Retinal pigment epithelial cell (primary cell): ENCODE results near the gene RGSL1.
"Not testable (repeated sequence)": the region's sequence is repeated elsewhere in the genome, so short reads cannot be mapped to it uniquely, and the experiment has no call there.

ENCODE experiments used
- DNase-seq: peaks from one replicate; pipeline ENCODE4 v3.0.0-alpha.2; 2010; ENCODE audit warnings: low read depth
- H3K4me3 ChIP-seq: 2 replicates; pipeline ENCODE4 v1.5.1; 2011; ENCODE audit warnings: mild to moderate bottlenecking, low read length, control low read depth, moderate library complexity
- TF ChIP-seq, protein P1 (sequence below): conservative IDR thresholded peaks from 2 replicates; pipeline ENCODE4 v1.5.1; 2011; ENCODE audit warnings: low read depth, low read length, control low read depth, inconsistent platforms

Gene RGSL1

DNA sequence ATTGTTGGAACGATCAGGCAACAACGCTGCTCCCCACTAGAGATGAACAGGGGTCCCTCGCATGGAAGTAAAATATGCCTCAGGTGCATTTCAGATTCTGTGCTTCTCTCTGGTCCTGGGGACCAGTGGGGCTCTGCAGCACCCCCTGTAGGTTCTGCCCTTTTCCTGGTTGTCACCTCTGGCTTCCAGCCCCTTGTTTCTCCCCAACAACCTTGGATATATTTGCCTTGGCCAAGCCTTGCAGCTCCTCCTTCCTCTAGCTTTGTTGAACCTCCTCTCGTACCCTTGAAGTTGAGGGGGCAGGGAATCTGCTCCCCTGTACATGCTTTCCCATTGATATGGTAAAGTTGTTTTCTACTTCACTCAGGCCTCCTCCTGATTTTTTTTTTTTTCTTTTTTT lies 5.4 kb upstream of the RGSL1 start:
- TF ChIP-seq, protein P1, sequence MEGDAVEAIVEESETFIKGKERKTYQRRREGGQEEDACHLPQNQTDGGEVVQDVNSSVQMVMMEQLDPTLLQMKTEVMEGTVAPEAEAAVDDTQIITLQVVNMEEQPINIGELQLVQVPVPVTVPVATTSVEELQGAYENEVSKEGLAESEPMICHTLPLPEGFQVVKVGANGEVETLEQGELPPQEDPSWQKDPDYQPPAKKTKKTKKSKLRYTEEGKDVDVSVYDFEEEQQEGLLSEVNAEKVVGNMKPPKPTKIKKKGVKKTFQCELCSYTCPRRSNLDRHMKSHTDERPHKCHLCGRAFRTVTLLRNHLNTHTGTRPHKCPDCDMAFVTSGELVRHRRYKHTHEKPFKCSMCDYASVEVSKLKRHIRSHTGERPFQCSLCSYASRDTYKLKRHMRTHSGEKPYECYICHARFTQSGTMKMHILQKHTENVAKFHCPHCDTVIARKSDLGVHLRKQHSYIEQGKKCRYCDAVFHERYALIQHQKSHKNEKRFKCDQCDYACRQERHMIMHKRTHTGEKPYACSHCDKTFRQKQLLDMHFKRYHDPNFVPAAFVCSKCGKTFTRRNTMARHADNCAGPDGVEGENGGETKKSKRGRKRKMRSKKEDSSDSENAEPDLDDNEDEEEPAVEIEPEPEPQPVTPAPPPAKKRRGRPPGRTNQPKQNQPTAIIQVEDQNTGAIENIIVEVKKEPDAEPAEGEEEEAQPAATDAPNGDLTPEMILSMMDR = peak; percentile 10
- DNase-seq = no peak
- no peak overlapping the region for H3K4me3 ChIP-seq

DNA sequence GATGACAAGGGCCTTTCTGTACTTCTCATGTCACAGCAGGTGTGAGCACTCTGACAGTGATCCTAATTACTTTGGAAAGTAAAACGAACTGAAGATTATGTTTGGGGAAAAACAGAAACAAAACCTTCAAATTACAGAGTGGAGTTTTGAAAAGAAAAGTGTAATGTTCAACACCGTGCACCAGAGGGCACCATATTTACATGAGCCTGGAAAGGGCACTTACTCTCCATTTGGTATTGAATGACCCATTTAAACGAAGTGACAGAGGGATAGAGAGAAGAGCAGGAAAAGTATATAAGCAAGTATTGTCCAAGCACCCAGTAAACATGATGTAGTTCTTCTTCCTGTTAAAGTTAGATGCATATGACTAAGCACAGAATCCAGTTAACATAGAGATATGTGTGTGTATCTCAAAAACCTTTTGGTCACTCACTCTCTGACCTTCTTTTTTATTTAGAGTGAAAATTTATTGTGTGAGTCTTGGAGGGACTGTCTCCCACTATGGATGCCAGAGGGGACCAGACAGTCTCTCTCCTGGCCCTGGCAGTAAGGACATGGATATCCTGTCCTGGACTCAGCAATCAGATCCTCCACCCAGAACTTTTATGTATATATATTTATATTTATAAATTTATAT lies 3.8 kb upstream of the RGSL1 start:
- peak; percentile 1 for DNase-seq
- TF ChIP-seq, protein P1 = peak; percentile 68
- no peak overlapping the region for H3K4me3 ChIP-seq

DNA sequence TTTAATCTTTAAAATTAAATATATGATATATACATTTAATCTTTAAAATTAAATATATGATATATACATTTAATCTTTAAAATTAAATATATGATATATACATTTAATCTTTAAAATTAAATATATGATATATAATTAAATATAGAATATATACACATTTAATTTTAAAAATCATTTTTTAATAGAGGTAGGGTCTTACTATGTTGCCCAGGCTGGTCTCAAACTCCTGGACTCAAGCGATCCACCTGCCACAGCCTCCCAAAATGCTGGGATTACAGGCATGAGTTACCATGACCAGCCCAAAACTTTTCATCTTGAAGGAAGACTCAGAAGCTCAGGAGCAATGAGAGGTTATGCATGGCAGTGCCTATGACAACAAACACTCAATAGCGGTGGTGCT lies 2.8 kb upstream of the RGSL1 start:
- not testable (repeated sequence) for H3K4me3 ChIP-seq, DNase-seq

DNA sequence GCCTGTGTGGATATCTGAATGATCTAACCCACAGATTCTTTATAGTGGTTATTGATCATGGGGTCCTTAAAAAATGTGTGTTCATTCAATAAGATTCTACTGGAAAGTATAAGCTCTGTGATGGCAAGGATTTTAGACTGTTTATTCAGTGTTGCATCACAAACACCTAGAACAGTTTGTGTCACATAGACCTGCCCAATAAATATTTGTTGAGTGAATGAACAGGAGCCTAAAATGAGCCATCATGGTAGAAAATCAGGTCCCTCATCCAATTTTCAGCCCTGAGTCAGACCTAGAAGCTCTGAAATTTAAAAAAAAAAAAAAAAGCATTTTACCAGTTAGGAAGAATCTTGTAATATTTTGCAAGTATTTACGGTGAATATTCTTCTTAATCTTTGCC lies 2.3 kb upstream of the RGSL1 start:
- H3K4me3 ChIP-seq = no peak overlapping the region
- TF ChIP-seq, protein P1 = no peak

DNA sequence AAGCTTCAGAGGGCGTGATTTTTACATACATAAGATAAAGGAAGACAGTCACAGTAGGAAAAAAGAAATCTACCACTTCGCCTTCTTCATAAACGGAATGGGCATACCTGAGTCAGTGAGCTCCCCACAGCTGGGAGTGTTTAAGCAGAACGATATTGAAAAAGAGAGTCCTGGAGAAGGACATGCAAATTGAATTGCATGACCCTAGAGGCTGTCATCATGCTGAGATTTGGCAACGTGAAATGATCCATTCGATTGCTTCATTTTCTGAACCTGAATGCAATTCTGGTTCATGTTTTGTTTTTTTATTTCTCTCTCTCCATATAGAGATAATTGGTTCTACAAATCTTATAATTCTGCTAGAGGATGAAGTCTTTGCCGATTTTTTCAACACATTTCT lies 3.7 kb downstream of the RGSL1 start:
- no peak for DNase-seq
- no peak overlapping the region for H3K4me3 ChIP-seq
- TF ChIP-seq, protein P1 = no peak

More for the DNA sequence above, 2.3 kb upstream of the RGSL1 start:
- no peak for DNase-seq

DNA sequence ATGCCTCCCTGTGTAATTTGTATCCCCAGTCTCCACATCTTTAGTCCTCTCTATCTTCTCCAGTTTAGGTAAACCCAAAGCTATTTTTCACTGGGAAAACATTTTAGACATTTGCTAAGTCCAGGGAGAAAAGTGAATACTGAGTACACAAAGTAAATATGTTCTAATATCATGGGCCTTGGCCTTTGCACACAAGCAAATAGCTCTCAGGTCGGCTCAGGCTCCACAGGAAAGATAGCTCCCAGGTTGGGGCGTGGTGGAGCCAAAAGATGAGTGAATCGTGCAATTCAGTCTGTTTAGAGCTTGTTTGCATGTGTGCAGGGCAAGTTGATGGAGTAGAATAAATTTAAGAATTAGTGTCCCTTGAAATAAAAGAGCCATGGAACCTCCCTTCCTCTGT lies 7.9 kb downstream of the RGSL1 start:
- DNase-seq = no peak
- TF ChIP-seq, protein P1 = no peak
- no peak overlapping the region for H3K4me3 ChIP-seq

DNA sequence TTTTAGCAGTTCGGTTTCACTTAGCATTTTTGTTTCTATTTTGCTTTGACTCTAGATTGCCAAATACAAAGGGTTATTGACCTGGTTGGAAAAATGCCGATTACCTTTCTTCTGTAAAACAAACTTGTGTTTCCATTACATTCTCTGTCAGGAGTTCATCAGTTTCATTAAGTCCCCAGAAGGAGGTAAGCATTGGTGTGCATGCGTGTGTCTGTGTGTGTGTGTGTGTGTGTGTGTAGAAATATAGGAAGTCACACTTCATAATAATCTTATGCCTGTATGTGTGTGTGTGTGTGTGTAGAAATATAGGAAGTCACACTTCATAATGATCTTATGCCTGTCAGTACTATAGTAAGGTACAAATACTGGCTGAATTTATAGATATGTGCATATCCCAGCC lies 10.0 kb downstream of the RGSL1 start:
- DNase-seq = no peak
- H3K4me3 ChIP-seq = no peak overlapping the region
- TF ChIP-seq, protein P1 = no peak
